HepG2 (cell line): ENCODE measurements around the gene MRPL2. TPM values are rescaled to one million over a fixed set of nuclear protein-coding genes. Genes with fewer than 3 reads are reported as not detected.

ENCODE experiments used
- AGO1 ChIP-seq: fragments of 200-400 bp; formaldehyde crosslinking; IDR thresholded peaks from 2 replicates; pipeline ENCODE4 v1.6.1; 2017; ENCODE audit warnings: mild to moderate bottlenecking, low read depth, low read length, moderate library complexity; ENCODE audit not compliant: poor library complexity, severe bottlenecking
- ATAD3A ChIP-seq: sonication (generic); formaldehyde crosslinking; IDR thresholded peaks from 2 replicates; pipeline ENCODE4 v1.4.0; 2020; ENCODE audit warnings: missing genetic modification reagents
- BCLAF1 ChIP-seq: fragments of 450-650 bp; IDR thresholded peaks from 2 replicates; pipeline ENCODE4 v1.6.1; 2017; ENCODE audit warnings: mild to moderate bottlenecking
- BHLHE40 ChIP-seq: IDR thresholded peaks from 2 replicates; pipeline ENCODE4 v1.6.1; 2011; ENCODE audit warnings: low read length, improper control_type of control experiment
- CBX2 ChIP-seq, 2 experiments: fragments of 200-600 bp in 1 of 2; sonication (generic); formaldehyde crosslinking in 1 of 2; IDR thresholded peaks; 2 replicates each; pipeline versions ENCODE4 v1.7.0 to v1.8.1; 2018 to 2022; ENCODE audit warnings: low read depth in 2 of 2, low read length in 1 of 2, mild to moderate bottlenecking in 1 of 2, missing genetic modification reagents in 1 of 2
- FLYWCH1 ChIP-seq: sonication (generic); formaldehyde crosslinking; IDR thresholded peaks from 2 replicates; pipeline ENCODE4 v1.8.1; 2023; ENCODE audit warnings: mild to moderate bottlenecking, missing genetic modification reagents
- FOSL2 ChIP-seq: sonication (generic); formaldehyde crosslinking; IDR thresholded peaks from 2 replicates; pipeline ENCODE4 v1.4.0; 2020; ENCODE audit warnings: missing genetic modification reagents
- HES4 ChIP-seq: sonication (generic); formaldehyde crosslinking; IDR thresholded peaks from 2 replicates; pipeline ENCODE4 v1.9.0; 2021; ENCODE audit warnings: mild to moderate bottlenecking, missing genetic modification reagents, borderline replicate concordance
- HNF4G ChIP-seq, 2 experiments: sonication (generic) in 1 of 2; formaldehyde crosslinking in 1 of 2; IDR thresholded peaks; 2 replicates each; pipeline versions ENCODE4 v1.4.0 to v1.6.1; 2011 to 2020; ENCODE audit warnings: borderline replicate concordance in 2 of 2, low read depth in 2 of 2, mild to moderate bottlenecking in 2 of 2, low read length in 1 of 2, missing genetic modification reagents in 1 of 2, moderate library complexity in 1 of 2
- JARID2 ChIP-seq: sonication (generic); formaldehyde crosslinking; IDR thresholded peaks from 2 replicates; pipeline ENCODE4 v1.8.1; 2023; ENCODE audit warnings: missing genetic modification reagents, inconsistent platforms; ENCODE audit not compliant: insufficient replicate concordance
- NKX3-1 ChIP-seq: sonication (generic); formaldehyde crosslinking; IDR thresholded peaks from 2 replicates; pipeline ENCODE4 v1.5.0; 2020; ENCODE audit warnings: missing genetic modification reagents
- PRMT3 ChIP-seq: sonication (generic); formaldehyde crosslinking; IDR thresholded peaks from 2 replicates; pipeline ENCODE4 v1.8.1; 2022; ENCODE audit warnings: low read depth, mild to moderate bottlenecking, moderate library complexity, missing genetic modification reagents, borderline replicate concordance
- SATB2 ChIP-seq: sonication (generic); formaldehyde crosslinking; IDR thresholded peaks from 2 replicates; pipeline ENCODE4 v1.5.0; 2020; ENCODE audit warnings: missing genetic modification reagents
- SRSF9 ChIP-seq: fragments of 200-400 bp; formaldehyde crosslinking; IDR thresholded peaks from 2 replicates; pipeline ENCODE4 v1.6.1; 2018; ENCODE audit warnings: borderline replicate concordance, mild to moderate bottlenecking, low read depth, low read length; ENCODE audit not compliant: insufficient read depth, poor library complexity, severe bottlenecking
- U2AF1 ChIP-seq: fragments of 200-400 bp; formaldehyde crosslinking; optimal IDR thresholded peaks from 2 replicates; pipeline ENCODE3; 2017; ENCODE audit warnings: mild to moderate bottlenecking, low read depth, low read length
- ZEB1 ChIP-seq: IDR thresholded peaks from 2 replicates; pipeline ENCODE4 v1.6.1; 2012; ENCODE audit warnings: mild to moderate bottlenecking, low read depth, inconsistent platforms; ENCODE audit not compliant: insufficient replicate concordance
- ZMAT3 ChIP-seq: sonication (generic); formaldehyde crosslinking; conservative IDR thresholded peaks from 2 replicates; pipeline ENCODE4 v1.7.0; 2021; ENCODE audit warnings: missing genetic modification reagents
- ZNF225 ChIP-seq: sonication (generic); formaldehyde crosslinking; IDR thresholded peaks from 2 replicates; pipeline ENCODE4 v1.4.0; 2020; ENCODE audit warnings: mild to moderate bottlenecking, missing genetic modification reagents
- ZNF296 ChIP-seq: sonication (generic); formaldehyde crosslinking; conservative IDR thresholded peaks from 2 replicates; pipeline ENCODE4 v1.5.0; 2020; ENCODE audit warnings: mild to moderate bottlenecking, missing genetic modification reagents
- ZNF446 ChIP-seq: sonication (generic); formaldehyde crosslinking; IDR thresholded peaks from 2 replicates; pipeline ENCODE4 v1.5.0; 2020; ENCODE audit warnings: mild to moderate bottlenecking, missing genetic modification reagents
- ZNF543 ChIP-seq: sonication (generic); formaldehyde crosslinking; IDR thresholded peaks from 2 replicates; pipeline ENCODE4 v1.4.0; 2020; ENCODE audit warnings: mild to moderate bottlenecking, missing genetic modification reagents
- ZNF589 ChIP-seq: sonication (generic); formaldehyde crosslinking; conservative IDR thresholded peaks from 2 replicates; pipeline ENCODE4 v1.8.0; 2022; ENCODE audit warnings: mild to moderate bottlenecking, moderate library complexity, missing genetic modification reagents
- ZNF75D ChIP-seq: sonication (generic); formaldehyde crosslinking; IDR thresholded peaks from 2 replicates; pipeline ENCODE4 v1.8.1; 2023; ENCODE audit warnings: missing genetic modification reagents, mild to moderate bottlenecking, borderline replicate concordance
- ZSCAN20 ChIP-seq: sonication (generic); formaldehyde crosslinking; IDR thresholded peaks from 2 replicates; pipeline ENCODE4 v1.4.0; 2020; ENCODE audit warnings: missing genetic modification reagents, mild to moderate bottlenecking, borderline replicate concordance
- ZSCAN9 ChIP-seq: IDR thresholded peaks from 2 replicates; pipeline ENCODE4 v1.6.1; 2016; ENCODE audit warnings: borderline replicate concordance
- polyA plus RNA-seq, 8 experiments: library from polyadenylated mRNA; depleted of rRNA in 3 of 8; stranded (reverse) in 7 of 8; unstranded in 1 of 8; fragments of >200 nt; fragmentation: Illumina TruSeq in 4 of 8; extraction: Trizol in 4 of 8; gene quantifications; 2 replicates each; pipeline versions ENCODE4 v1.2.1 to v1.2.3, GENCODE V29; 2011 to 2016; ENCODE audit warnings: low read depth in 4 of 8, missing spikeins in 1 of 8, mixed read lengths in 1 of 8; ENCODE audit not compliant: insufficient read depth in 1 of 8
- total RNA-seq, 5 experiments: library from RNA; depleted of rRNA; stranded (reverse); fragments of >200 nt; fragmentation: Illumina TruSeq; extraction: Trizol; gene quantifications; 2 replicates each; pipeline ENCODE4 v1.2.3, GENCODE V29; 2016; ENCODE audit warnings: low read depth in 1 of 5
- TF ChIP-seq, protein P1 (sequence below): IDR thresholded peaks from 2 replicates; pipeline ENCODE4 v1.6.1; 2012; ENCODE audit warnings: inconsistent platforms
- TF ChIP-seq, protein P2 (sequence below): IDR thresholded peaks from 2 replicates; pipeline ENCODE4 v1.6.1; 2016; ENCODE audit warnings: control low read depth

Gene MRPL2
- total and polyA plus RNA-seq, 2 of the 13 experiments (the other 11 are each of a cell fraction or from before 2014, with no cell fraction given) = 56.8 to 65.6 TPM

DNA sequence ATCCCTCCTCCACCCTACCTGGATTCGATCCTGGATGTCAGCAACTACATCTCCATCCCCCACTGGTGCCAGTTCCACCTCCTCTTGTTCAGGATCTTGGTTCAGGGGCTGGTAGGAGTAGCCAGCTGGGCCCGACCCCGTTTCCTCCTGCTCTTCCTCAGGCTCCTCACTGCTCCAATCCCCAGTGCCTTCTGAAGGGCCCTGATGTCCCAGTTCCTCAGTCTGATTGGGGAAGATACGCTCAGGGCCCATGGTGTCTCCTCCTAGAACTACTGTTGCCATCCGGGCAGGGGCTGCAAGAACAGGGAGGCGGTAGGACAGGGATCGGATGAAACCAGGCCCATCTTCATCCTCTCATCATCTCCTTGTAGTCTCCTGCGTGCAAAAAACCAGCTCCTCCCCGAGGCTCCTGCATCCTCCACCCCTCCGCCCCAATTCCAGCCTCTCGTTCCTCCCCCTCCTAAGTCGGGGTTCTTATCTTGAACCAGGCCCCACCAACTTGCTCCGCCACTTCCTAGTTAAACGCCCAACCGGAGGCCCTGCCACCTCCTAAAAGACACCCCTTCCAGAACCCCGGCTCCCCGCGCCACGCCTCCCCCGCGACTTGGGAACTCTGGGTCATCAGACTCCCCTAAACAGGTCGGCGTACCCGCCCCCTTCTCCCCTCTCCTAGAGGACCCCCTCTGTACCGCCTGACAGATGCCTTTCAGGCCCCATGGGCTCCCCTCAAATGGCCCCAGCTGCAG is 46.0 kb downstream of the MRPL2 start (continued):
- no peak for TF ChIP-seq U2AF1
- TF ChIP-seq ZEB1 = no peak
- TF ChIP-seq PRMT3 = no peak
- no peak for TF ChIP-seq AGO1
- no peak for TF ChIP-seq HES4 (CRISPR knock-in tag)
- TF ChIP-seq NKX3-1 (CRISPR knock-in tag) = no peak
- TF ChIP-seq JARID2 (CRISPR knock-in tag) = peak; percentile 22
- no peak for TF ChIP-seq ZNF75D (CRISPR knock-in tag)
- TF ChIP-seq SRSF9 = no peak
- no peak for TF ChIP-seq ZNF589 (CRISPR knock-in tag)
- TF ChIP-seq ZNF446 (CRISPR knock-in tag) = 0 out of 2 replicates have a peak, but pooled peaks have one; percentile 6
- TF ChIP-seq ZNF225 (CRISPR knock-in tag) = 0 out of 2 replicates have a peak, but pooled peaks have one; percentile 39
- no peak for TF ChIP-seq ZNF543 (CRISPR knock-in tag)
- no peak for TF ChIP-seq ZSCAN9 (CRISPR knock-in tag)
- TF ChIP-seq SATB2 = no peak
- no peak for TF ChIP-seq ATAD3A (CRISPR knock-in tag)
- TF ChIP-seq ZMAT3 (CRISPR knock-in tag) = no peak
- no peak for TF ChIP-seq HNF4G (IDR thresholded peaks at IDR 0.05; ENCODE audit: borderline replicate concordance, low read depth, low read length)
- no peak for TF ChIP-seq HNF4G (CRISPR knock-in tag; IDR thresholded peaks at IDR 0.05; ENCODE audit: borderline replicate concordance, low read depth)
- no peak for TF ChIP-seq CBX2 (IDR thresholded peaks at IDR 0.05; ENCODE audit: low read depth, low read length)
- TF ChIP-seq CBX2 (CRISPR knock-in tag; IDR thresholded peaks at IDR 0.05; ENCODE audit: low read depth) = no peak
- TF ChIP-seq, protein P1, sequence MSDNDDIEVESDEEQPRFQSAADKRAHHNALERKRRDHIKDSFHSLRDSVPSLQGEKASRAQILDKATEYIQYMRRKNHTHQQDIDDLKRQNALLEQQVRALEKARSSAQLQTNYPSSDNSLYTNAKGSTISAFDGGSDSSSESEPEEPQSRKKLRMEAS = no peak
- TF ChIP-seq FOSL2 (CRISPR knock-in tag) = no peak
- TF ChIP-seq, protein P2, sequence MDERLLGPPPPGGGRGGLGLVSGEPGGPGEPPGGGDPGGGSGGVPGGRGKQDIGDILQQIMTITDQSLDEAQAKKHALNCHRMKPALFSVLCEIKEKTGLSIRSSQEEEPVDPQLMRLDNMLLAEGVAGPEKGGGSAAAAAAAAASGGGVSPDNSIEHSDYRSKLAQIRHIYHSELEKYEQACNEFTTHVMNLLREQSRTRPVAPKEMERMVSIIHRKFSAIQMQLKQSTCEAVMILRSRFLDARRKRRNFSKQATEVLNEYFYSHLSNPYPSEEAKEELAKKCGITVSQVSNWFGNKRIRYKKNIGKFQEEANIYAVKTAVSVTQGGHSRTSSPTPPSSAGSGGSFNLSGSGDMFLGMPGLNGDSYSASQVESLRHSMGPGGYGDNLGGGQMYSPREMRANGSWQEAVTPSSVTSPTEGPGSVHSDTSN = no peak
- TF ChIP-seq BHLHE40 = no peak
- no peak for TF ChIP-seq ZSCAN20 (CRISPR knock-in tag)
- no peak for TF ChIP-seq ZNF296 (CRISPR knock-in tag)
- TF ChIP-seq BCLAF1 = no peak
- TF ChIP-seq FLYWCH1 (CRISPR knock-in tag) = no peak
